Epithelial cell of proximal tubule (primary cell): ENCODE results near the gene GPR158. TPM values are rescaled to one million over a fixed set of nuclear protein-coding genes. Genes with fewer than 3 reads are reported as not detected.

Experiments
- DNase-seq: peaks from one replicate; pipeline ENCODE4 v3.0.0-alpha.2; 2011; ENCODE audit warnings: low read depth
- H3K4me3 ChIP-seq: 2 replicates; pipeline ENCODE4 v1.5.1; 2011; ENCODE audit warnings: low read depth, mild to moderate bottlenecking, low read length
- CTCF ChIP-seq: conservative IDR thresholded peaks from 2 replicates; pipeline ENCODE4 v1.5.1; 2012; ENCODE audit warnings: low read depth, mild to moderate bottlenecking, low read length
- total RNA-seq: library from RNA; depleted of rRNA; stranded (reverse); fragments of >200 nt; gene quantifications from 2 replicates; pipeline ENCODE4 v1.2.3, GENCODE V29; 2015

GPR158 gene
- total RNA-seq, 1 donor from 2014 or later: not detected

GRCh38 chr10:25278180-25278579, 103.4 kb downstream of the GPR158 start:
- TF ChIP-seq CTCF: no peak
- no peak for DNase-seq
- no peak overlapping the region for H3K4me3 ChIP-seq

- DNase-seq: no peak
- H3K4me3 ChIP-seq: no peak overlapping the region
- no peak for TF ChIP-seq CTCF
Measured at GRCh38 chr10:25280076-25280475, 105.3 kb downstream of the GPR158 start.

- no peak for TF ChIP-seq CTCF
- no peak overlapping the region for H3K4me3 ChIP-seq
- no peak for DNase-seq
Measured at GRCh38 chr10:25280573-25280972, 105.8 kb downstream of the GPR158 start.

GRCh38 chr10:25285809-25286208, 111.0 kb downstream of the GPR158 start:
- DNase-seq: no peak
- no peak for TF ChIP-seq CTCF
- no peak overlapping the region for H3K4me3 ChIP-seq

GRCh38 chr10:25288181-25288580, 113.4 kb downstream of the GPR158 start:
- H3K4me3 ChIP-seq: no peak overlapping the region
- DNase-seq: no peak
- no peak for TF ChIP-seq CTCF

GRCh38 chr10:25294032-25294926, 119.5 kb downstream of the GPR158 start:
- no peak overlapping the region for H3K4me3 ChIP-seq
- no peak for DNase-seq
- no peak for TF ChIP-seq CTCF

- H3K4me3 ChIP-seq: no peak overlapping the region
- no peak for TF ChIP-seq CTCF
- DNase-seq: no peak
Measured at GRCh38 chr10:25296324-25296723, 121.5 kb downstream of the GPR158 start.
